HepG2 (cell line): ENCODE results near the gene TMEM63B. TPM values are rescaled to one million over a fixed set of nuclear protein-coding genes. Genes with fewer than 3 reads are reported as not detected.

Source experiments
- ATAC-seq: fragments of 200-7000 bp; cut with Tn5 transposase; 3 replicates; pipeline ENCODE4 v1.9.1; 2020; ENCODE audit warnings: mild to moderate bottlenecking, moderate library complexity
- BruUV-seq: library from RNA; stranded (reverse); fragments of 400-500 nt; replicated peaks from 2 replicates; lab custom pipeline; 2021; lab: Mats Ljungman, UMichigan
- CTCF ChIA-PET: fragments of 300-600 bp; formaldehyde crosslinking; extraction: SDS; loops from one replicate; lab custom pipeline; 2021; ENCODE audit warnings: low total read pairs, inconsistent platforms, low intra/inter-chr PET ratio; lab: Yijun Ruan, JAX
- POLR2A ChIA-PET: fragments of 350-600 bp; sonication (Branson Sonifier 250); formaldehyde crosslinking; loops from one replicate; lab custom pipeline; 2020; ENCODE audit warnings: antibody characterized with exemption, inconsistent platforms; lab: Yijun Ruan, JAX
- DNase-seq: peaks from one replicate; pipeline ENCODE4 v3.0.0-alpha.2; 2015; ENCODE audit warnings: low spot score
- FAIRE-seq: peaks from 3 replicates; lab custom pipeline; 2011; peaks lifted over from hg19 to GRCh38; lab: Jason Lieb, UNC
- H2AFZ ChIP-seq: one replicate; pipeline ENCODE4 v1.6.1; 2011; ENCODE audit warnings: low read length, inconsistent platforms
- H3K27ac ChIP-seq: fragments of 300-600 bp; 3 replicates; pipeline ENCODE4 v1.8.0; 2011; ENCODE audit warnings: mixed run types, mild to moderate bottlenecking, mixed read lengths, low read length, inconsistent platforms; ENCODE audit not compliant: insufficient read depth; ENCODE audit errors: extremely low read length
- H3K27me3 ChIP-seq, 2 experiments: fragments of 200-600 bp in 1 of 2; 2 replicates in 1 of 2; 3 replicates in 1 of 2; pipeline versions ENCODE4 v1.6.0 to v1.8.0; 2011; ENCODE audit warnings: low read length in 2 of 2, mild to moderate bottlenecking in 2 of 2, moderate library complexity in 2 of 2, inconsistent platforms in 1 of 2; ENCODE audit not compliant: insufficient read depth in 2 of 2, control insufficient read depth in 1 of 2
- H3K36me3 ChIP-seq, 2 experiments: fragments of 200-600 bp in 1 of 2; replicated peaks in 1 of 2; 2 replicates in 1 of 2; 3 replicates in 1 of 2; pipeline versions ENCODE4 v1.5.1 to v1.8.0; 2011; ENCODE audit warnings: low read length in 2 of 2, inconsistent platforms in 1 of 2; ENCODE audit not compliant: insufficient read depth in 2 of 2, control insufficient read depth in 1 of 2
- H3K4me1 ChIP-seq: 2 replicates; pipeline ENCODE4 v1.5.1; 2012; ENCODE audit warnings: low read length, inconsistent platforms; ENCODE audit not compliant: insufficient read depth
- H3K4me2 ChIP-seq: 2 replicates; pipeline ENCODE4 v1.6.0; 2011; ENCODE audit warnings: low read depth, low read length, inconsistent platforms
- H3K4me3 ChIP-seq, 3 experiments: fragments of 200-600 bp in 1 of 3; sonication (generic), shearing (Covaris generic) in 1 of 3; replicated peaks in 1 of 3; 2 replicates each; pipeline ENCODE4 v1.5.1; 2011 to 2016; ENCODE audit warnings: low read length in 3 of 3, inconsistent platforms in 2 of 3, low read depth in 2 of 3, mild to moderate bottlenecking in 2 of 3, control low read depth in 1 of 3, mixed read lengths in 1 of 3; ENCODE audit not compliant: insufficient read depth in 1 of 3
- H3K79me2 ChIP-seq: one replicate; pipeline ENCODE4 v1.6.1; 2011; ENCODE audit warnings: low read length, inconsistent platforms; ENCODE audit not compliant: insufficient read depth
- H3K9ac ChIP-seq: 2 replicates; pipeline ENCODE4 v1.6.0; 2011; ENCODE audit warnings: mild to moderate bottlenecking, low read depth, low read length, inconsistent platforms; ENCODE audit not compliant: insufficient read depth
- H3K9me3 ChIP-seq: 2 replicates; pipeline ENCODE4 v1.5.1; 2012; ENCODE audit warnings: mild to moderate bottlenecking, low read length
- H4K20me1 ChIP-seq: 2 replicates; pipeline ENCODE4 v1.6.0; 2011; ENCODE audit warnings: inconsistent platforms, mild to moderate bottlenecking, low read length, moderate library complexity; ENCODE audit not compliant: insufficient read depth
- BRCA1 ChIP-seq: sonication (generic); formaldehyde crosslinking; IDR thresholded peaks from 2 replicates; pipeline ENCODE4 v1.4.0; 2020; ENCODE audit warnings: missing genetic modification reagents
- DPF2 ChIP-seq: sonication (generic); formaldehyde crosslinking; IDR thresholded peaks from 2 replicates; pipeline ENCODE4 v1.4.0; 2020; ENCODE audit warnings: mild to moderate bottlenecking, low read depth, missing genetic modification reagents, borderline replicate concordance
- FLYWCH1 ChIP-seq: sonication (generic); formaldehyde crosslinking; IDR thresholded peaks from 2 replicates; pipeline ENCODE4 v1.8.1; 2023; ENCODE audit warnings: mild to moderate bottlenecking, missing genetic modification reagents
- MTA3 ChIP-seq: sonication (generic); formaldehyde crosslinking; IDR thresholded peaks from 2 replicates; pipeline ENCODE4 v1.4.0; 2020; ENCODE audit warnings: missing genetic modification reagents
- NCOR1 ChIP-seq: fragments of 200-600 bp; sonication (generic); IDR thresholded peaks from 2 replicates; pipeline ENCODE4 v1.7.0; 2017; ENCODE audit warnings: antibody characterized with exemption, low read length, borderline replicate concordance
- PHF21A ChIP-seq: sonication (generic); formaldehyde crosslinking; IDR thresholded peaks from 2 replicates; pipeline ENCODE4 v1.5.0; 2020; ENCODE audit warnings: mild to moderate bottlenecking, missing genetic modification reagents
- PITX1 ChIP-seq: sonication (generic); formaldehyde crosslinking; IDR thresholded peaks from 2 replicates; pipeline ENCODE4 v1.5.1; 2020; ENCODE audit warnings: mild to moderate bottlenecking, missing genetic modification reagents
- RAD51 ChIP-seq: fragments of 450-650 bp; IDR thresholded peaks from 2 replicates; pipeline ENCODE4 v1.6.1; 2016; ENCODE audit warnings: borderline replicate concordance
- SYNCRIP ChIP-seq: fragments of 200-400 bp; formaldehyde crosslinking; IDR thresholded peaks from 2 replicates; pipeline ENCODE4 v1.6.1; 2018; ENCODE audit warnings: mild to moderate bottlenecking, low read depth, low read length; ENCODE audit not compliant: insufficient read depth
- TAF15 ChIP-seq: fragments of 200-400 bp; formaldehyde crosslinking; IDR thresholded peaks from one replicate; pipeline ENCODE4 v1.6.1; 2018; ENCODE audit warnings: mild to moderate bottlenecking, low read depth, low read length; ENCODE audit not compliant: poor library complexity, severe bottlenecking
- ZNF230 ChIP-seq: sonication (generic); formaldehyde crosslinking; IDR thresholded peaks from 2 replicates; pipeline ENCODE4 v1.4.0; 2020; ENCODE audit warnings: mild to moderate bottlenecking, missing genetic modification reagents
- ZNF232 ChIP-seq: sonication (generic); formaldehyde crosslinking; IDR thresholded peaks from 2 replicates; pipeline ENCODE4 v1.4.0; 2020; ENCODE audit warnings: missing genetic modification reagents, borderline replicate concordance
- ZNF274 ChIP-seq: sonication (generic); formaldehyde crosslinking; IDR thresholded peaks from 2 replicates; pipeline ENCODE4 v1.5.1; 2020; ENCODE audit warnings: mild to moderate bottlenecking, missing genetic modification reagents
- ZNF550 ChIP-seq: sonication (generic); formaldehyde crosslinking; IDR thresholded peaks from 2 replicates; pipeline ENCODE4 v1.4.0; 2020; ENCODE audit warnings: mild to moderate bottlenecking, missing genetic modification reagents, borderline replicate concordance
- WGBS: methylation state at CpG from one replicate; pipeline ENCODE4 v1.1.6; 2017; ENCODE audit warnings: low lambda C conversion rate; 5-methylcytosine and 5-hydroxymethylcytosine counted together
- in situ Hi-C: cut with HindIII; loops from 2 replicates; pipeline ENCODE4 v1.10.0; 2017; ENCODE audit warnings: low pct_unique_long_range_greater_than_20kb; ENCODE audit not compliant: extremely low pct_ligation_motif_present
- intact Hi-C: fragments of 100-400 bp; cut with micrococcal nuclease; formaldehyde crosslinking; loops from one replicate; pipeline ENCODE4 v1.10.0; 2022; ENCODE audit not compliant: unreplicated experiment
- polyA plus RNA-seq, 8 experiments: library from polyadenylated mRNA; depleted of rRNA in 3 of 8; stranded (reverse) in 7 of 8; unstranded in 1 of 8; fragments of >200 nt; fragmentation: Illumina TruSeq in 4 of 8; extraction: Trizol in 4 of 8; gene quantifications; 2 replicates each; pipeline versions ENCODE4 v1.2.1 to v1.2.3, GENCODE V29; 2011 to 2016; ENCODE audit warnings: low read depth in 4 of 8, missing spikeins in 1 of 8, mixed read lengths in 1 of 8; ENCODE audit not compliant: insufficient read depth in 1 of 8
- total RNA-seq, 5 experiments: library from RNA; depleted of rRNA; stranded (reverse); fragments of >200 nt; fragmentation: Illumina TruSeq; extraction: Trizol; gene quantifications; 2 replicates each; pipeline ENCODE4 v1.2.3, GENCODE V29; 2016; ENCODE audit warnings: low read depth in 1 of 5
- TF ChIP-seq, protein P1 (sequence below): sonication (generic); formaldehyde crosslinking; IDR thresholded peaks from 2 replicates; pipeline ENCODE4 v1.4.0; 2020; ENCODE audit warnings: missing genetic modification reagents, mild to moderate bottlenecking, borderline replicate concordance

TMEM63B gene
- total and polyA plus RNA-seq, 2 of the 13 experiments (the other 11 are each of a cell fraction or from before 2014, with no cell fraction given) = 27.4 to 75.8 TPM

DNA sequence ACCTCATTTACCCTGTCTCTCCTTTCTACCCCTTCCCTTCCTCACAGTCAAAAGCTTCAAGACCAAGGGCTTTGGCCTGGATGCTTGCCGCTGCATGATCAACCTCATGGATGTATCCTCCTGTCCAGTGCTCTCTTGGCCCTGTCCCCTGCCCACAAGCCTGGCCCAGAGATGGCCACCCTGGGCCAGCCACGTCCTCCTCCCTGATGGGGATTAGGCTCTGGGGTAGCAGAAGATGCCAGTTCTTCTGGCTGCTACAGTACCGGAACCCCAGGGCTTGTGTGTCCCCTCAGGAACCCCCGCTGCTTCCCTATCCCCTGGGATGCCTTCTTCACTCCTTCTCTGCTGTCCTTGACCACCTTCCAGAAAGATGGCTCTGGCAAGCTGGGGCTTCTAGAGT, 53.5 kb downstream of the TMEM63B start:
- ChIA-PET POLR2A (interaction anchor here (1.1 to 1.4 kb wide), 3 partner anchors 12 to 66 kb away, joined by 3 to 4 read pairs (median 4); partner anchors contain the start of gene HSP90AB1), CTCF (no interaction called here)
- Histone ChIP-seq H3K36me3 (no peaks in the 10 kb centered on the region), H3K79me2 (no peaks in the 10 kb centered on the region), H3K27me3 (peaks cover 0 to 14% of the 10 kb centered on the region in 2 experiments; a peak in 3 of 5 replicates), H3K9ac (no peak overlapping the region), H3K4me1 (peaks cover 62% of the 10 kb centered on the region), H3K4me3 (no peak overlapping the region), H3K4me2 (no peak overlapping the region), H4K20me1 (no peaks in the 10 kb centered on the region), H3K9me3 (no peaks in the 10 kb centered on the region), H3K27ac (no peak overlapping the region), H2AFZ (no peak overlapping the region)
- in situ Hi-C loops (no loop called here), intact Hi-C loops (no loop called here)
- TF ChIP-seq, protein P1, sequence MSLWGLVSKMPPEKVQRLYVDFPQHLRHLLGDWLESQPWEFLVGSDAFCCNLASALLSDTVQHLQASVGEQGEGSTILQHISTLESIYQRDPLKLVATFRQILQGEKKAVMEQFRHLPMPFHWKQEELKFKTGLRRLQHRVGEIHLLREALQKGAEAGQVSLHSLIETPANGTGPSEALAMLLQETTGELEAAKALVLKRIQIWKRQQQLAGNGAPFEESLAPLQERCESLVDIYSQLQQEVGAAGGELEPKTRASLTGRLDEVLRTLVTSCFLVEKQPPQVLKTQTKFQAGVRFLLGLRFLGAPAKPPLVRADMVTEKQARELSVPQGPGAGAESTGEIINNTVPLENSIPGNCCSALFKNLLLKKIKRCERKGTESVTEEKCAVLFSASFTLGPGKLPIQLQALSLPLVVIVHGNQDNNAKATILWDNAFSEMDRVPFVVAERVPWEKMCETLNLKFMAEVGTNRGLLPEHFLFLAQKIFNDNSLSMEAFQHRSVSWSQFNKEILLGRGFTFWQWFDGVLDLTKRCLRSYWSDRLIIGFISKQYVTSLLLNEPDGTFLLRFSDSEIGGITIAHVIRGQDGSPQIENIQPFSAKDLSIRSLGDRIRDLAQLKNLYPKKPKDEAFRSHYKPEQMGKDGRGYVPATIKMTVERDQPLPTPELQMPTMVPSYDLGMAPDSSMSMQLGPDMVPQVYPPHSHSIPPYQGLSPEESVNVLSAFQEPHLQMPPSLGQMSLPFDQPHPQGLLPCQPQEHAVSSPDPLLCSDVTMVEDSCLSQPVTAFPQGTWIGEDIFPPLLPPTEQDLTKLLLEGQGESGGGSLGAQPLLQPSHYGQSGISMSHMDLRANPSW (CRISPR knock-in tag) = no peak
- no peak for TF ChIP-seq MTA3
- no peak for TF ChIP-seq NCOR1
- no peak for TF ChIP-seq BRCA1 (CRISPR knock-in tag)
- no peak for TF ChIP-seq SYNCRIP
- TF ChIP-seq TAF15 = no peak
- no peak for TF ChIP-seq ZNF232 (CRISPR knock-in tag)
- TF ChIP-seq DPF2 (CRISPR knock-in tag) = no peak
- no peak for TF ChIP-seq RAD51
- TF ChIP-seq ZNF274 (CRISPR knock-in tag) = no peak
- TF ChIP-seq ZNF230 = no peak
- TF ChIP-seq PITX1 (CRISPR knock-in tag) = no peak
- no peak for TF ChIP-seq FLYWCH1 (CRISPR knock-in tag)
- no peak for TF ChIP-seq PHF21A (CRISPR knock-in tag)
- TF ChIP-seq ZNF550 = no peak
- BruUV-seq = no TSS peak
- DNase-seq = no peak
- ATAC-seq = peak; percentile 16; the same call in 2 of the 3 replicates
- FAIRE-seq = no peak
- WGBS = 64% methylated on average over 4 of the region's 4 CpGs
